ENCODE data around the gene KAT8. TPM values are rescaled to one million over a fixed set of nuclear protein-coding genes. Genes with fewer than 3 reads are reported as not detected.

The KAT8 gene
- total RNA-seq, 2 experiments from 2014 or later = 55.6 to 58.7 TPM

DNA sequence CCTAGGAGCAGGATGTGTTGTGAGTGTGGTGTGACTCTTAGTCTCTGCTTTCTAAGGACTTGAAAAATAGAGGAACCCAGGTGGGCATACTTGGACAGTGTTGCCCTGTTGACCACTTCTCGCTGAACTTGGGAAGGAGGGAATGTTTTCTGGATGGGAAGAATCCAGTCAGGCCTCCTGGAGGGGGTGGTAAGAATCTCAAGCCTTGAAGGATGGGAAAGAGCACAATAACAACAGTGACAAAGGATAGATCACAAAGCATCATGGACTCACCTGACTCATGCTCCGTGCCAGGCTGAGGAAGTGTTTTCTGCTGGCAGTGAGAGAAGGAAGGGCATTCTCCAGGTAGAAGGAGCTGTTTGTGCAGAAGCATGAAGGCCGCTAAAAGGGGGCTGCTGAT is 8.4 kb downstream of the KAT8 start:
- ATAC-seq (no peak), DNase-seq (no peak)
- no peak overlapping the region for H3K4me3 Mint-ChIP-seq
- H3K36me3 Mint-ChIP-seq (ENCODE audit: low read depth) = peaks cover 33% of the 10 kb centered on the region
- ChIA-PET POLR2A (no interaction called here), CTCF (interaction anchor here (1.9 kb wide), 1 partner anchor 16 kb away, joined by 8 read pairs; no protein-coding TSS in a partner anchor)
- intact Hi-C loops (cut with micrococcal nuclease) = no loop called here
- H3K4me1 Mint-ChIP-seq (ENCODE audit: low read depth) = peaks cover 2% of the 10 kb centered on the region
- H3K9me3 Mint-ChIP-seq = no peaks in the 10 kb centered on the region
- no peaks in the 10 kb centered on the region for H3K27me3 Mint-ChIP-seq
- no peak overlapping the region for H3K27ac Mint-ChIP-seq
- TF ChIP-seq, protein P1, sequence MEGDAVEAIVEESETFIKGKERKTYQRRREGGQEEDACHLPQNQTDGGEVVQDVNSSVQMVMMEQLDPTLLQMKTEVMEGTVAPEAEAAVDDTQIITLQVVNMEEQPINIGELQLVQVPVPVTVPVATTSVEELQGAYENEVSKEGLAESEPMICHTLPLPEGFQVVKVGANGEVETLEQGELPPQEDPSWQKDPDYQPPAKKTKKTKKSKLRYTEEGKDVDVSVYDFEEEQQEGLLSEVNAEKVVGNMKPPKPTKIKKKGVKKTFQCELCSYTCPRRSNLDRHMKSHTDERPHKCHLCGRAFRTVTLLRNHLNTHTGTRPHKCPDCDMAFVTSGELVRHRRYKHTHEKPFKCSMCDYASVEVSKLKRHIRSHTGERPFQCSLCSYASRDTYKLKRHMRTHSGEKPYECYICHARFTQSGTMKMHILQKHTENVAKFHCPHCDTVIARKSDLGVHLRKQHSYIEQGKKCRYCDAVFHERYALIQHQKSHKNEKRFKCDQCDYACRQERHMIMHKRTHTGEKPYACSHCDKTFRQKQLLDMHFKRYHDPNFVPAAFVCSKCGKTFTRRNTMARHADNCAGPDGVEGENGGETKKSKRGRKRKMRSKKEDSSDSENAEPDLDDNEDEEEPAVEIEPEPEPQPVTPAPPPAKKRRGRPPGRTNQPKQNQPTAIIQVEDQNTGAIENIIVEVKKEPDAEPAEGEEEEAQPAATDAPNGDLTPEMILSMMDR (IDR thresholded peaks at IDR 0.05) = no peak

DNA sequence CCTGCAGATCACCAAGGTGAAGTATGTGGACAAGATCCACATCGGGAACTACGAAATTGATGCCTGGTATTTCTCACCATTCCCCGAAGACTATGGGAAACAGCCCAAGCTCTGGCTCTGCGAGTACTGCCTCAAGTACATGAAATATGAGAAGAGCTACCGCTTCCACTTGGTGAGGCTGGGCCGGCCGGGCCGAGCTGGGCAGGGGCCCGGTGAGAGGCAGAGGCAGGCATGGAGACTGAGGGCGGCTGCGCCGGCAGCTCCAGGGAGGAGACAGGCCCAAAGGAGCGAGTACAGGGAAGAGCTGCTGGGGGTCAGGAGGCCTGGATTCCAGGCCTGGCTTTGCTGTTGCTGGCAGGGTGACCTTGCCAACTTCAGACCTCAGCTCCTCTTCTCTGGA is 9.7 kb downstream of the KAT8 start:
- no peaks in the 10 kb centered on the region for H3K9me3 Mint-ChIP-seq
- peaks cover 2% of the 10 kb centered on the region for H3K4me1 Mint-ChIP-seq (ENCODE audit: low read depth)
- DNase-seq (no peak), ATAC-seq (no peak)
- CTCF ChIA-PET = interaction anchor here (1.9 kb wide), 1 partner anchor 15 kb away, joined by 8 read pairs; no protein-coding TSS in a partner anchor
- H3K4me3 Mint-ChIP-seq = no peak overlapping the region
- H3K36me3 Mint-ChIP-seq (ENCODE audit: low read depth) = peaks cover 27% of the 10 kb centered on the region
- intact Hi-C loops (cut with micrococcal nuclease) = no loop called here
- H3K27me3 Mint-ChIP-seq = no peaks in the 10 kb centered on the region
- H3K27ac Mint-ChIP-seq = no peak overlapping the region
- POLR2A ChIA-PET = interaction anchor here (1.2 kb wide), 1 partner anchor 10 kb away, joined by 5 read pairs; the partner anchor contains the start of gene KAT8
- TF ChIP-seq, protein P1 (IDR thresholded peaks at IDR 0.05) = no peak

DNA sequence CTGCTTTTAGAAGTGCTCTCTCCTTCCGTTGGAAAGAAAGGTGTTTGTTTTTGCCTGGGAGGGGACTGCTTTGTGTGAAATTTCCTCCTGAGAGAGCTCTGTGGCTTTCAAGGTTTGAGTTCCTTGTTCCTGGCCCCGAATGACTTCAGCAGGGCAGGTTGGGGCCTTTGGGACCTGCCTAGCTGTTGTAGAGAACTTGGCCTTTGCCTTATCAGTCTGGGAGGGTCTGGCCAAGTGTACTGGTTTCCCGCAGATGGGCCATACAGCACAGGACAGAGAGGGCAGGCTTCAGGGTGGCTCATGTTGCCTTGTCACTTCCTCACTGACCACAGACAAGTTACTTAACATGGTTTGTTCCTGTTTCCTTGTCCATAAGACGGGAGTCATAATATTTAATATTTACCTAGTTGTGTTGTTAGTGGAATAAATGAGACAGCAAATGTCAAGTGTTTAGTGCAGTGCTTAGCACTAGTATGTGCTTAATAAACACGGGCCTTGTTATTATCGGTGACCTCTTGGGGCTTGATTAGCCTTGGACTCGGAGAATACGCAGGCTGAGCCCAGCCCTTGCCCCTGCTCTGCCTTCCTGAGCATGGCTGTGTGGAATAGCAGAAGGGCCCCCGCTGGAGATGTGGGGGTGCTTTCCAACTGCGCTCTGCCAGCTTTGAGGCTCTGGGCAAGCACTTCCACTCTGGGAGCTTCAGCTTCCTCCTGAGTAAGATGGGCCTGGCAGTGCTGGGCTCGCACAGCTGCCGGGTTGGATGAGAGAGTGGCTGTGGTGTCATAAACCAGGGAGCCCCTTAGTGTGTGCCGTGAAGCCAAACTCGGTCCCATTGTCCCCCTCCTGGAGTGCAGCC is 11.5 kb downstream of the KAT8 start:
- ATAC-seq = no peak
- CTCF ChIA-PET = interaction anchor here (0.7 to 3.0 kb wide), 2 partner anchors 13 kb away, joined by 3 to 12 read pairs; no protein-coding TSS in a partner anchor

DNA sequence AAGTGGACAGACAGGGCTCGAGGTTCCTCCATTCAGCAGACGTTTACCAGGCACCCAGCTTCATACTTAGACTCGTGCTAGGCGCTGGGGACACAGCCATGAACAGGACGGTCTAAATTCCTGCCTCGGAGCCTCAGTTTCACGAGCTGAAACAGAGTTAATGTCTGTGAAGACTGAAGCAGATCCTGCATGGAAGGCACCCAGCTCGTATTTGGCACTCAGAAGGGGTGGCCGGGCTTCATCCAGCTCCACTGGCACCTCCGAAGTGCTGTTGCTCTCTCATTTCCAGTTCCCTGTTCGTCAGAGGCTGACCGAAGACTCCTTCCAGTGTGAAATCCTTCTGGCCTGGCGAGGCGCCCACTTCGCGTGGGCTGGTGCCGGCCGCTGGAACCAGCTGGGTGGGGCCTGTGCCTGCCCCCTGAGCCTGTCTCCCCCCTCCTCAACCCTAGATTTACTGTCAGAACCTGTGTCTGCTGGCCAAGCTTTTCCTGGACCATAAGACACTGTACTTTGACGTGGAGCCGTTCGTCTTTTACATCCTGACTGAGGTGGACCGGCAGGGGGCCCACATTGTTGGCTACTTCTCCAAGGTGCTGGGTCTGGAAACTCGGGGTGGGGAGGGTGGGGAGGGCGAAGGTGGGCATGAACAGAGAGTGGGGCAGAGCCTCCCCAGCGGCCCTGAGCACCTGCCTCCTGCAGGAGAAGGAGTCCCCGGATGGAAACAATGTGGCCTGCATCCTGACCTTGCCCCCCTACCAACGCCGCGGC is 12.3 kb downstream of the KAT8 start:
- Mint-ChIP-seq H3K4me3 (no peak overlapping the region), H3K36me3 (ENCODE audit: low read depth) (peaks cover 17% of the 10 kb centered on the region), H3K9me3 (no peaks in the 10 kb centered on the region), H3K4me1 (ENCODE audit: low read depth) (peaks cover 2% of the 10 kb centered on the region), H3K27me3 (no peaks in the 10 kb centered on the region), H3K27ac (no peak overlapping the region)
- ATAC-seq (no peak), DNase-seq (no peak)
- intact Hi-C loops (cut with micrococcal nuclease) = no loop called here
- ChIA-PET POLR2A (interaction anchor here (0.8 kb wide), 1 partner anchor 66 kb away, joined by 3 read pairs; no protein-coding TSS in a partner anchor), CTCF (interaction anchor here (3.0 kb wide), 1 partner anchor 12 kb away, joined by 12 read pairs; no protein-coding TSS in a partner anchor)
- TF ChIP-seq, protein P1 (IDR thresholded peaks at IDR 0.05) = no peak

More for the DNA sequence above, 11.5 kb downstream of the KAT8 start:
- Mint-ChIP-seq H3K4me3 (no peak overlapping the region), H3K9me3 (no peaks in the 10 kb centered on the region), H3K27ac (no peak overlapping the region), H3K4me1 (ENCODE audit: low read depth) (peaks cover 2% of the 10 kb centered on the region), H3K36me3 (ENCODE audit: low read depth) (peaks cover 21% of the 10 kb centered on the region), H3K27me3 (no peaks in the 10 kb centered on the region)
- no peak for DNase-seq
- intact Hi-C loops (cut with micrococcal nuclease) = no loop called here
- POLR2A ChIA-PET = interaction anchor here (0.8 kb wide), 1 partner anchor 66 kb away, joined by 3 read pairs; no protein-coding TSS in a partner anchor
- TF ChIP-seq, protein P1 (IDR thresholded peaks at IDR 0.05) = no peak
